H1 (cell line): ENCODE measurements around the gene FAM219A. TPM values are rescaled to one million over a fixed set of nuclear protein-coding genes. Genes with fewer than 3 reads are reported as not detected.

ENCODE experiments used
- CTCF ChIA-PET: fragments of 300-600 bp; sonication (Branson Sonifier 250); formaldehyde crosslinking; loops from one replicate; lab custom pipeline; 2021; ENCODE audit not compliant: partially characterized antibody; lab: Charles Lee
- POLR2A ChIA-PET: fragments of 300-600 bp; sonication (Branson Sonifier 250); formaldehyde crosslinking; loops from one replicate; lab custom pipeline; 2021; ENCODE audit warnings: inconsistent platforms; ENCODE audit not compliant: partially characterized antibody; lab: Charles Lee
- DNase-seq, 2 experiments: peaks; one replicate each; pipeline versions ENCODE4 v3.0.0 to v3.0.0-alpha.2; 2010 to 2022; ENCODE audit warnings: low spot score in 2 of 2, low read depth in 1 of 2, mixed read lengths in 1 of 2
- FAIRE-seq: peaks from 2 replicates; lab custom pipeline; 2011; peaks lifted over from hg19 to GRCh38; lab: Jason Lieb, UNC
- H2AFZ ChIP-seq: 2 replicates; pipeline ENCODE4 v1.8.1; 2012; ENCODE audit warnings: low read length, inconsistent platforms
- H2AK5ac ChIP-seq: 2 replicates; pipeline ENCODE4 v1.6.1; 2013; ENCODE audit warnings: low read depth, low read length
- H2BK120ac ChIP-seq: replicated peaks from 2 replicates; pipeline ENCODE3; 2013; ENCODE audit warnings: low read depth, low read length, inconsistent platforms
- H2BK12ac ChIP-seq: 2 replicates; pipeline ENCODE4 v1.6.1; 2013; ENCODE audit warnings: low read depth, low read length
- H2BK15ac ChIP-seq: 2 replicates; pipeline ENCODE4 v1.6.1; 2013; ENCODE audit warnings: low read length
- H2BK20ac ChIP-seq: 2 replicates; pipeline ENCODE4 v1.6.1; 2013; ENCODE audit warnings: low read length
- H2BK5ac ChIP-seq: 2 replicates; pipeline ENCODE4 v1.6.1; 2013; ENCODE audit warnings: low read depth, low read length
- H3K14ac ChIP-seq: 2 replicates; pipeline ENCODE4 v1.6.1; 2013; ENCODE audit warnings: inconsistent platforms; ENCODE audit not compliant: insufficient read length
- H3K18ac ChIP-seq: 2 replicates; pipeline ENCODE4 v1.6.1; 2013; ENCODE audit warnings: low read length; ENCODE audit errors: extremely low read depth
- H3K23ac ChIP-seq: 2 replicates; pipeline ENCODE4 v1.6.1; 2013; ENCODE audit warnings: inconsistent platforms; ENCODE audit not compliant: insufficient read length
- H3K23me2 ChIP-seq: 2 replicates; pipeline ENCODE4 v1.6.1; 2013; ENCODE audit warnings: low read depth, low read length
- H3K27ac ChIP-seq: 2 replicates; pipeline ENCODE4 v1.6.1; 2011; ENCODE audit warnings: low read depth, low read length, inconsistent platforms
- H3K27me3 ChIP-seq, 4 experiments: replicated peaks in 1 of 4; 1 replicate in 1 of 4; 2 replicates in 3 of 4; pipeline versions ENCODE4 v1.6.1 to v1.8.1; 2011 to 2013; ENCODE audit warnings: low read length in 3 of 4, mild to moderate bottlenecking in 3 of 4, inconsistent platforms in 2 of 4, mixed read lengths in 2 of 4, moderate library complexity in 1 of 4; ENCODE audit not compliant: control insufficient read depth in 3 of 4, insufficient read depth in 3 of 4; ENCODE audit errors: extremely low read depth in 1 of 4
- H3K36me3 ChIP-seq, 4 experiments: 2 replicates each; pipeline versions ENCODE4 v1.6.1 to v1.8.1; 2011 to 2013; ENCODE audit warnings: mild to moderate bottlenecking in 4 of 4, low read length in 3 of 4, moderate library complexity in 2 of 4, control low read depth in 1 of 4, inconsistent platforms in 1 of 4; ENCODE audit not compliant: insufficient read depth in 4 of 4, control insufficient read depth in 2 of 4
- H3K4ac ChIP-seq: replicated peaks from 2 replicates; pipeline ENCODE3; 2013; ENCODE audit warnings: low read length, low read depth, mixed read lengths, inconsistent platforms; ENCODE audit not compliant: insufficient read length
- H3K4me1 ChIP-seq, 4 experiments: replicated peaks in 1 of 4; 1 replicate in 1 of 4; 2 replicates in 3 of 4; pipeline versions ENCODE4 v1.6.1 to v1.8.1; 2011 to 2013; ENCODE audit warnings: low read length in 3 of 4, inconsistent platforms in 2 of 4, mixed read lengths in 1 of 4; ENCODE audit not compliant: insufficient read depth in 4 of 4, control insufficient read depth in 3 of 4
- H3K4me2 ChIP-seq, 2 experiments: 2 replicates each; pipeline versions ENCODE4 v1.6.1 to v1.8.1; 2011 to 2013; ENCODE audit warnings: low read depth in 2 of 2, low read length in 2 of 2, control low read depth in 1 of 2, inconsistent platforms in 1 of 2, mild to moderate bottlenecking in 1 of 2; ENCODE audit not compliant: insufficient read depth in 1 of 2
- H3K4me3 ChIP-seq, 4 experiments: fragments of 200-600, 300-600 bp in 1 of 4; sonication (generic), shearing (Covaris generic), sonication (Bioruptor Twin) in 1 of 4; 2 replicates each; pipeline versions ENCODE4 v1.5.1 to v1.8.1; 2011 to 2016; ENCODE audit warnings: low read length in 4 of 4, low read depth in 3 of 4, control low read depth in 2 of 4, inconsistent platforms in 2 of 4, mild to moderate bottlenecking in 2 of 4, mixed read lengths in 1 of 4, moderate library complexity in 1 of 4; ENCODE audit not compliant: insufficient read depth in 2 of 4; ENCODE audit errors: extremely low read depth in 1 of 4
- H3K56ac ChIP-seq: replicated peaks from 2 replicates; pipeline ENCODE3; 2013; ENCODE audit warnings: low read depth, mild to moderate bottlenecking, mixed read lengths, low read length, inconsistent platforms; ENCODE audit not compliant: insufficient read length
- H3K79me1 ChIP-seq: 2 replicates; pipeline ENCODE4 v1.6.1; 2013; ENCODE audit warnings: low read depth, low read length, control low read depth
- H3K79me2 ChIP-seq, 2 experiments: 2 replicates each; pipeline versions ENCODE4 v1.6.1 to v1.8.1; 2012 to 2013; ENCODE audit warnings: low read length in 2 of 2, mild to moderate bottlenecking in 2 of 2, inconsistent platforms in 1 of 2; ENCODE audit not compliant: insufficient read depth in 2 of 2, control insufficient read depth in 1 of 2
- H3K9ac ChIP-seq, 4 experiments: replicated peaks in 1 of 4; 1 replicate in 1 of 4; 2 replicates in 3 of 4; pipeline versions ENCODE4 v1.6.1 to v1.8.1; 2011 to 2013; ENCODE audit warnings: low read depth in 3 of 4, low read length in 3 of 4, control low read depth in 2 of 4, mild to moderate bottlenecking in 2 of 4, moderate library complexity in 2 of 4, inconsistent platforms in 1 of 4; ENCODE audit errors: extremely low read depth in 1 of 4
- H3K9me3 ChIP-seq, 2 experiments: 2 replicates each; pipeline versions ENCODE4 v1.6.1 to v1.8.1; 2012 to 2013; ENCODE audit warnings: mild to moderate bottlenecking in 2 of 2, moderate library complexity in 2 of 2, control low read depth in 1 of 2, inconsistent platforms in 1 of 2, low read depth in 1 of 2, low read length in 1 of 2, mixed read lengths in 1 of 2; ENCODE audit not compliant: insufficient read depth in 2 of 2
- H4K20me1 ChIP-seq, 2 experiments: replicated peaks in 1 of 2; 2 replicates each; pipeline versions ENCODE3 to v1.8.1; 2011 to 2013; ENCODE audit warnings: inconsistent platforms in 2 of 2, low read length in 2 of 2, mild to moderate bottlenecking in 1 of 2; ENCODE audit not compliant: insufficient read depth in 2 of 2, control insufficient read depth in 1 of 2
- H4K5ac ChIP-seq: 2 replicates; pipeline ENCODE4 v1.6.1; 2013; ENCODE audit warnings: low read length, low read depth, mixed read lengths, inconsistent platforms; ENCODE audit not compliant: insufficient read length
- H4K8ac ChIP-seq: 2 replicates; pipeline ENCODE4 v1.8.0; 2013; ENCODE audit warnings: mild to moderate bottlenecking, moderate library complexity, low read length, inconsistent platforms; ENCODE audit not compliant: insufficient read depth; ENCODE audit errors: extremely low read depth
- H4K91ac ChIP-seq: replicated peaks from 2 replicates; pipeline ENCODE3; 2013; ENCODE audit warnings: low read length, mixed read lengths, inconsistent platforms; ENCODE audit not compliant: insufficient read length
- CTCF ChIP-seq, 3 experiments: IDR thresholded peaks; 1 replicate in 2 of 3; 2 replicates in 1 of 3; pipeline versions ENCODE4 v1.5.1 to v1.6.1; 2011; ENCODE audit warnings: low read length in 3 of 3, mild to moderate bottlenecking in 3 of 3, inconsistent platforms in 2 of 3, low read depth in 1 of 3, moderate library complexity in 1 of 3; ENCODE audit not compliant: insufficient read depth in 1 of 3; ENCODE audit errors: control extremely low read depth in 1 of 3
- EP300 ChIP-seq, 2 experiments: IDR thresholded peaks; 1 replicate in 1 of 2; 2 replicates in 1 of 2; pipeline ENCODE4 v1.6.1; 2011 to 2012; ENCODE audit warnings: low read depth in 2 of 2, low read length in 2 of 2, mild to moderate bottlenecking in 2 of 2, borderline replicate concordance in 1 of 2, inconsistent platforms in 1 of 2, moderate library complexity in 1 of 2
- GTF2F1 ChIP-seq: IDR thresholded peaks from 2 replicates; pipeline ENCODE4 v1.6.1; 2012; ENCODE audit warnings: low read depth, low read length, improper control_type of control experiment, borderline replicate concordance
- JUN ChIP-seq: IDR thresholded peaks from 2 replicates; pipeline ENCODE4 v1.6.1; 2011; ENCODE audit warnings: low read depth, mild to moderate bottlenecking, improper control_type of control experiment, low read length
- RAD21 ChIP-seq, 2 experiments: IDR thresholded peaks in 1 of 2; conservative IDR thresholded peaks in 1 of 2; 2 replicates each; pipeline ENCODE4 v1.6.1; 2011; ENCODE audit warnings: low read depth in 2 of 2, low read length in 2 of 2, improper control_type of control experiment in 1 of 2, inconsistent platforms in 1 of 2, mild to moderate bottlenecking in 1 of 2, moderate library complexity in 1 of 2
- TAF7 ChIP-seq: optimal IDR thresholded peaks from 2 replicates; pipeline ENCODE3; 2011; ENCODE audit warnings: low read depth, mild to moderate bottlenecking, inconsistent platforms, low read length, moderate library complexity, borderline replicate concordance
- TBP ChIP-seq: IDR thresholded peaks from 2 replicates; pipeline ENCODE4 v1.6.1; 2011; ENCODE audit warnings: low read depth, low read length, improper control_type of control experiment
- TCF12 ChIP-seq: IDR thresholded peaks from 2 replicates; pipeline ENCODE4 v1.6.1; 2011; ENCODE audit warnings: low read depth, mild to moderate bottlenecking, low read length
- WGBS, 2 experiments: shearing (Covaris generic) in 1 of 2; methylation state at CpG; one replicate each; pipeline versions ENCODE4 v1.1.6 to v1.1.7; 2013 to 2015; ENCODE audit warnings: low lambda C conversion rate in 2 of 2, mixed read lengths in 2 of 2, inconsistent platforms in 1 of 2, low coverage in 1 of 2, missing lambda C conversion rate in 1 of 2; ENCODE audit not compliant: insufficient replicate concordance in 2 of 2, insufficient coverage in 1 of 2, insufficient read length in 1 of 2; ENCODE audit errors: extremely low coverage in 1 of 2, missing lambda C conversion rate in 1 of 2; 5-methylcytosine and 5-hydroxymethylcytosine counted together
- polyA plus RNA-seq, 7 experiments: library from polyadenylated mRNA; depleted of rRNA in 3 of 7; stranded (reverse) in 5 of 7; unstranded in 2 of 7; fragments of >200 nt in 5 of 7; fragments of 200-250 nt in 2 of 7; gene quantifications; 1 replicate in 5 of 7; 2 replicates in 1 of 7; 4 replicates in 1 of 7; pipeline versions ENCODE4 v1.2.1 to v1.2.3, GENCODE V29; 2011 to 2013; ENCODE audit warnings: missing spikeins in 2 of 7, mixed read lengths in 2 of 7
- total RNA-seq: library from RNA; stranded (reverse); fragmentation: NEBNext Ultra II Directional; extraction: Animal tissue kit (Norgen Biotek cat#: 25700); gene quantifications from 2 replicates; pipeline ENCODE4 v1.2.1, GENCODE V29; 2021

Gene FAM219A
- total and polyA plus RNA-seq, 2 of the 8 experiments (the other 6 are each of a cell fraction or from before 2014, with no cell fraction given), result 7.7 to 10.4 TPM

GRCh38 chr9:34437006-34437925 is 21.1 kb downstream of the FAM219A start:
- FAIRE-seq, result peak; percentile 95
- no peak overlapping the region for H3K23ac ChIP-seq
- no peak for TF ChIP-seq GTF2F1
- peak; percentile 95 to 99 for TF ChIP-seq RAD21 (IDR thresholded peaks at IDR 0.05 in 1 of 2, conservative IDR thresholded peaks at IDR 0.05 in 1 of 2; ENCODE audit: low read depth in 2 of 2, low read length in 2 of 2)
- no peak for TF ChIP-seq TAF7
- peak in 2 of 3 experiments; percentile 91 to 94; a peak in 3 of 4 replicates for TF ChIP-seq CTCF (IDR thresholded peaks at IDR 0.05; ENCODE audit: control extremely low read depth in 1 of 3, insufficient read depth in 1 of 3, low read depth in 1 of 3, low read length in 3 of 3)
- no peak for TF ChIP-seq EP300 (IDR thresholded peaks at IDR 0.05; ENCODE audit: borderline replicate concordance in 1 of 2, low read depth in 2 of 2, low read length in 2 of 2)
- 0 out of 2 replicates have a peak, but pooled peaks have one; percentile 30 for TF ChIP-seq TCF12
- no peak for TF ChIP-seq TBP
- no peak for TF ChIP-seq JUN

More at GRCh38 chr9:34437006-34437925, 21.1 kb downstream of the FAM219A start:
- Histone ChIP-seq H3K56ac (no peak overlapping the region), H3K36me3 (no peaks in the 10 kb centered on the region; a peak in 1 of 8 replicates), H3K79me2 (no peaks in the 10 kb centered on the region), H2AK5ac (no peak overlapping the region), H3K4me1 (no peaks in the 10 kb centered on the region), H3K9ac (no peak overlapping the region), H3K23me2 (no peaks in the 10 kb centered on the region), H2BK15ac (no peak overlapping the region), H4K5ac (no peak overlapping the region), H4K8ac (no peak overlapping the region), H3K9me3 (no peaks in the 10 kb centered on the region), H3K18ac (no peak overlapping the region), H4K20me1 (peaks cover 0 to under 1% of the 10 kb centered on the region in 2 experiments), H3K27ac (no peak overlapping the region), H2AFZ (no peak overlapping the region), H2BK12ac (no peak overlapping the region), H3K27me3 (no peaks in the 10 kb centered on the region), H3K14ac (no peak overlapping the region), H3K4ac (no peak overlapping the region), H2BK120ac (no peak overlapping the region), H4K91ac (no peak overlapping the region), H2BK20ac (no peak overlapping the region), H2BK5ac (no peak overlapping the region), H3K4me2 (no peak overlapping the region), H3K4me3 (no peak overlapping the region), H3K79me1 (no peaks in the 10 kb centered on the region)
- 78% methylated on average over 11 of the region's 14 CpGs; no CpG with 5 or more reads in 1 of the 2 experiments for WGBS, 2 experiments
- ChIA-PET POLR2A (no interaction called here), CTCF (interaction anchor here (0.6 to 11.7 kb wide), 41 partner anchors 8 to 201 kb away, joined by 3 to 106 read pairs (median 4); partner anchors contain the start of gene SIGMAR1)
- peak; percentile 47 to 73 for DNase-seq
